ENCODE measurements around the gene SESN2. TPM values are rescaled to one million over a fixed set of nuclear protein-coding genes. Genes with fewer than 3 reads are reported as not detected.
A peak's percentile ranks its signal among the peaks of the same experiment; 100 is the strongest.

Gene SESN2, protein sequence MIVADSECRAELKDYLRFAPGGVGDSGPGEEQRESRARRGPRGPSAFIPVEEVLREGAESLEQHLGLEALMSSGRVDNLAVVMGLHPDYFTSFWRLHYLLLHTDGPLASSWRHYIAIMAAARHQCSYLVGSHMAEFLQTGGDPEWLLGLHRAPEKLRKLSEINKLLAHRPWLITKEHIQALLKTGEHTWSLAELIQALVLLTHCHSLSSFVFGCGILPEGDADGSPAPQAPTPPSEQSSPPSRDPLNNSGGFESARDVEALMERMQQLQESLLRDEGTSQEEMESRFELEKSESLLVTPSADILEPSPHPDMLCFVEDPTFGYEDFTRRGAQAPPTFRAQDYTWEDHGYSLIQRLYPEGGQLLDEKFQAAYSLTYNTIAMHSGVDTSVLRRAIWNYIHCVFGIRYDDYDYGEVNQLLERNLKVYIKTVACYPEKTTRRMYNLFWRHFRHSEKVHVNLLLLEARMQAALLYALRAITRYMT
- polyA plus RNA-seq (2013, experiment 1 of 2) = 29.9 TPM
- 29.1 TPM for polyA plus RNA-seq (2013, experiment 2 of 2)

DNA sequence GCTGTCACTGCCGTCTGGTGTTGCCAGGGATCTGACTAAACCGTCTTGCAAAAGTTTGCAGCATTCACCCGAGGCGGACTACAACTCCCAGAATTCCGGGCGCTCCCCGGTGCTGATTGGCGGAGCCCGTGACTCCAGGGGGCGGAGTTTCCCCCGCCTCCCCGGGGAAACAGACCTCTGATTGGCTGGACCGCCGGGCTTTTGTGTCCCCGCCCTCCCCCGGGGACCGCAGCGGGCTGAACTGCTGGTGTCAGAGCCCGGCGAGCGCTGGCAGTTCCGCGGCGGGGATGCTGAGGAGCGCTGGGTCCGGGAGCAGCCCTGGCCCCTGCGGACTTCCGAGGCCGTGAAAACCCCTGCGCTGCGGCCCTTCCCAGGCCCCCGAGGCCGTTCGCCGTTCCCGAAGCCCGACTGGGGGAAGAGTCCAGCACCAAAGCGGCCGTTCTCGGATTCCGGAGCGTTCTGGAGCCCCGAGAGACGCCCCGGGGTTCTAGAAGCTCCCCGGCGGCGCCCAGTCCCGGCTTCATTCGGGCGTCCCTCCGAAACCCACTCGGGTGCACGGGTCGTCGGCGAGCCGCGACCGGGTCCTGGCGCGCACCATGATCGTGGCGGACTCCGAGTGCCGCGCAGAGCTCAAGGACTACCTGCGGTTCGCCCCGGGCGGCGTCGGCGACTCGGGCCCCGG lies at the start of gene SESN2:
TSS of gene SESN2 (plus strand) at position 267 of the 682 bp plus-strand sequence. CDS start at position 597, 330 bp downstream.
- Histone ChIP-seq H4K91ac (ENCODE audit: low read length) (peak within 1 kb of the TSS; percentile 76), H3K4me2 (ENCODE audit: low read length, poor library complexity, severe bottlenecking) (peak within 1 kb of the TSS; percentile 75), H4K8ac (ENCODE audit: low read length) (peak within 1 kb of the TSS; percentile 31), H3K14ac (ENCODE audit: low read length in 2 of 2) (peak within 1 kb of the TSS in 1 of 2 experiments; percentile 99), H2BK12ac (ENCODE audit: low read length in 2 of 2) (peak within 1 kb of the TSS; percentile 33 to 68), H3K4ac (ENCODE audit: low read depth in 1 of 2, low read length in 2 of 2) (peak within 1 kb of the TSS; percentile 77 to 90), H3K4me1 (ENCODE audit: control insufficient read depth, insufficient read depth, low read depth, low read length) (peaks cover 18% of the 10 kb centered on the region), H2BK120ac (ENCODE audit: low read depth, low read length) (peak within 1 kb of the TSS; percentile 54), H3K9ac (ENCODE audit: low read length) (peak within 1 kb of the TSS; percentile 98), H3K27me3 (ENCODE audit: control insufficient read depth in 1 of 2, insufficient read depth in 1 of 2, low read length in 2 of 2) (no peaks in the 10 kb centered on the region), H2AK5ac (ENCODE audit: low read length, severe bottlenecking) (no peak within 1 kb of the TSS), H3K23ac (ENCODE audit: low read length in 2 of 2) (peak within 1 kb of the TSS in 1 of 2 experiments; percentile 73), H3K9me3 (ENCODE audit: control insufficient read depth, low read length) (no peaks in the 10 kb centered on the region), H2BK5ac (ENCODE audit: low read depth, low read length, poor library complexity, severe bottlenecking) (peak within 1 kb of the TSS; percentile 86), H3K27ac (ENCODE audit: low read length, poor library complexity, severe bottlenecking) (peak within 1 kb of the TSS; percentile 83), H3K36me3 (ENCODE audit: control insufficient read depth in 1 of 2, insufficient read depth in 2 of 2, low read depth in 1 of 2, low read length in 2 of 2) (peaks cover 0 to 5% of the 10 kb centered on the region in 2 experiments), H2AFZ (ENCODE audit: low read depth, low read length) (peak within 1 kb of the TSS; percentile 89), H3K4me3 (ENCODE audit: insufficient read depth in 1 of 2, low read depth in 1 of 2, low read length in 2 of 2) (peak within 1 kb of the TSS; percentile 86 to 93), H3K79me1 (replicated peaks; ENCODE audit: low read length, poor library complexity, severe bottlenecking) (peaks cover 3% of the 10 kb centered on the region), H3K18ac (ENCODE audit: low read depth in 1 of 2, low read length in 2 of 2) (peak within 1 kb of the TSS; percentile 58 to 97), H2BK15ac (ENCODE audit: low read depth, poor library complexity, severe bottlenecking) (peak within 1 kb of the TSS; percentile 93)
- under 1% methylated on average over 76 of the region's 76 CpGs for WGBS
- peak; percentile 99 for DNase-seq

DNA sequence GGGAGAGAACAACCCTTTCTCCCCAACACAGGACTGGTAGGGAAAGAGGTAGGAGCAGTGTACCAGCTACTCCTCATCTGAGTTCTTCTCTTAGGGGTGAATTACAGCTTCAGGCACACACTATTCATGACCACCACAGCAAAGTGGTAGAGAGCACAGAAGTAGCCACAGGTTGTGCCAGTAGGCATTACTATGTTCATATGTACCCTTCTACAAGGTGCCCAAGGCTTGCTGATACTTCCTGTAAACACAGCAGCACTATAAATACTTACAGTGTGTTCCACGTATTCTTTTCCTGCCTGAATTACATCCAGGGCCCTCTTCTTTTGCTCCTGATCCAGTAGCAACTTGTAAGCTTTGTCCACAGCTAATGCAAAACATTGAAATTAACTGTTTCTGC lies 49.6 kb upstream of the SESN2 start:
- Histone ChIP-seq H4K91ac (ENCODE audit: low read length) (no peak overlapping the region), H4K8ac (ENCODE audit: low read length) (no peak overlapping the region), H2BK15ac (ENCODE audit: low read depth, poor library complexity, severe bottlenecking) (no peak overlapping the region), H3K9me3 (ENCODE audit: control insufficient read depth, low read length) (no peaks in the 10 kb centered on the region), H2BK12ac (ENCODE audit: low read length in 2 of 2) (no peak overlapping the region), H3K14ac (ENCODE audit: low read length in 2 of 2) (no peak overlapping the region), H2BK5ac (ENCODE audit: low read depth, low read length, poor library complexity, severe bottlenecking) (no peak overlapping the region), H2BK120ac (ENCODE audit: low read depth, low read length) (no peak overlapping the region), H3K4me2 (ENCODE audit: low read length, poor library complexity, severe bottlenecking) (no peak overlapping the region), H3K79me1 (replicated peaks; ENCODE audit: low read length, poor library complexity, severe bottlenecking) (peaks cover 17% of the 10 kb centered on the region), H3K23ac (ENCODE audit: low read length in 2 of 2) (no peak overlapping the region), H3K9ac (ENCODE audit: low read length) (no peak overlapping the region), H2AK5ac (ENCODE audit: low read length, severe bottlenecking) (no peak overlapping the region), H3K4ac (ENCODE audit: low read depth in 1 of 2, low read length in 2 of 2) (no peak overlapping the region), H2AFZ (ENCODE audit: low read depth, low read length) (no peak overlapping the region), H3K36me3 (ENCODE audit: control insufficient read depth in 1 of 2, insufficient read depth in 2 of 2, low read depth in 1 of 2, low read length in 2 of 2) (peaks cover 36 to 88% of the 10 kb centered on the region in 2 experiments), H3K4me1 (ENCODE audit: control insufficient read depth, insufficient read depth, low read depth, low read length) (peaks cover 1% of the 10 kb centered on the region), H3K27ac (ENCODE audit: low read length, poor library complexity, severe bottlenecking) (no peak overlapping the region), H3K27me3 (ENCODE audit: control insufficient read depth in 1 of 2, insufficient read depth in 1 of 2, low read length in 2 of 2) (no peaks in the 10 kb centered on the region), H3K18ac (ENCODE audit: low read depth in 1 of 2, low read length in 2 of 2) (no peak overlapping the region), H3K4me3 (ENCODE audit: insufficient read depth in 1 of 2, low read depth in 1 of 2, low read length in 2 of 2) (no peak overlapping the region)
- no peak for DNase-seq
- 78% methylated on average over 1 of the region's 1 CpG for whole genome bisulfite sequencing

DNA sequence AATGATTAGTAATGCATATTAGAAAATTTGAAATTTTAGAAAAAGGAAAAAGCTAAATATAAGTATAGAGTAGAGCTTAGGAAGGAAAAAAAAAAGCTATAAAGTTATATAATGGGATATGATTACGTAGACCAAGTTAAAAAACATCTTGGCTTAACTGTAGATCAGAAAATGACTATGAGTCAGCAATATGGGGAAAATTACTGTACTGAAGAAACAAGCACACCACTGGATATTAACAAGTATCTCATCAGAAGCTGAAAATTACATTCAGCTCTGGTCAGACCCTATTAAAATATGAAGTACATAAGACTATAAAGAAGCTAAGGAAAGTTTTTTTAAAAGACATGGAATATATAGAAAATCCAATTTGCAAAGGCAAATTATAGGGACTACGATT lies 46.0 kb upstream of the SESN2 start:
- Histone ChIP-seq H4K91ac (ENCODE audit: low read length) (no peak overlapping the region), H3K4ac (ENCODE audit: low read depth in 1 of 2, low read length in 2 of 2) (no peak overlapping the region), H2AFZ (ENCODE audit: low read depth, low read length) (no peak overlapping the region), H3K9ac (ENCODE audit: low read length) (peak overlapping the region; percentile 44), H2BK5ac (ENCODE audit: low read depth, low read length, poor library complexity, severe bottlenecking) (no peak overlapping the region), H3K4me1 (ENCODE audit: control insufficient read depth, insufficient read depth, low read depth, low read length) (peaks cover 1% of the 10 kb centered on the region), H3K36me3 (ENCODE audit: control insufficient read depth in 1 of 2, insufficient read depth in 2 of 2, low read depth in 1 of 2, low read length in 2 of 2) (peaks cover 18 to 76% of the 10 kb centered on the region in 2 experiments), H2BK12ac (ENCODE audit: low read length in 2 of 2) (no peak overlapping the region), H3K18ac (ENCODE audit: low read depth in 1 of 2, low read length in 2 of 2) (no peak overlapping the region), H3K79me1 (replicated peaks; ENCODE audit: low read length, poor library complexity, severe bottlenecking) (peaks cover 17% of the 10 kb centered on the region), H2BK120ac (ENCODE audit: low read depth, low read length) (no peak overlapping the region), H4K8ac (ENCODE audit: low read length) (no peak overlapping the region), H2BK15ac (ENCODE audit: low read depth, poor library complexity, severe bottlenecking) (no peak overlapping the region), H2AK5ac (ENCODE audit: low read length, severe bottlenecking) (no peak overlapping the region), H3K27me3 (ENCODE audit: control insufficient read depth in 1 of 2, insufficient read depth in 1 of 2, low read length in 2 of 2) (no peaks in the 10 kb centered on the region), H3K23ac (ENCODE audit: low read length in 2 of 2) (no peak overlapping the region), H3K4me2 (ENCODE audit: low read length, poor library complexity, severe bottlenecking) (no peak overlapping the region), H3K14ac (ENCODE audit: low read length in 2 of 2) (no peak overlapping the region), H3K27ac (ENCODE audit: low read length, poor library complexity, severe bottlenecking) (no peak overlapping the region), H3K9me3 (ENCODE audit: control insufficient read depth, low read length) (no peaks in the 10 kb centered on the region), H3K4me3 (ENCODE audit: insufficient read depth in 1 of 2, low read depth in 1 of 2, low read length in 2 of 2) (no peak overlapping the region)
- no peak for DNase-seq
- WGBS = 0% methylated on average over 1 of the region's 2 CpGs

DNA sequence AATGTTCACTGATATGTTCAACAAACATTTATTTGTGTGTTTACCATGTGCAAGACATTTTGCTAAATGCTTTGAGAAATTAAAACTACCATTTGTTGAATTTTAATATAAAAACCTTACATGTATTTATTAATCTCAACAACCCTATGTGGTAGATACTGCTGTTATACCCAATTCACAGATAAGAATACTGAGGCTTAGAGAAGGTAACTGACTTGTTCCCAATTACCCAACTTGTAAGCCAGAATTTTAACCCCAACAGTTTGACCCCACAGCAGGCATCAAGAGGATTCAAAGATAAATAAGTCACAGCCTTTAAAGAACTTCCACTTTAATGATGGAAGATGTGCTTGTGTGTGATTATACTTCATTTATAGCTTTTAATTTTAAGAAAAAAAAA lies 30.2 kb upstream of the SESN2 start:
- H3K9me3 ChIP-seq (ENCODE audit: control insufficient read depth, low read length) = no peaks in the 10 kb centered on the region

More for the DNA sequence above, 30.2 kb upstream of the SESN2 start:
- Histone ChIP-seq H3K18ac (ENCODE audit: low read depth in 1 of 2, low read length in 2 of 2) (no peak overlapping the region), H2BK15ac (ENCODE audit: low read depth, poor library complexity, severe bottlenecking) (no peak overlapping the region), H3K36me3 (ENCODE audit: control insufficient read depth in 1 of 2, insufficient read depth in 2 of 2, low read depth in 1 of 2, low read length in 2 of 2) (peaks cover 19 to 59% of the 10 kb centered on the region in 2 experiments), H4K8ac (ENCODE audit: low read length) (no peak overlapping the region), H3K9ac (ENCODE audit: low read length) (no peak overlapping the region), H3K23ac (ENCODE audit: low read length in 2 of 2) (no peak overlapping the region), H3K27ac (ENCODE audit: low read length, poor library complexity, severe bottlenecking) (no peak overlapping the region), H3K4me2 (ENCODE audit: low read length, poor library complexity, severe bottlenecking) (no peak overlapping the region), H3K4me3 (ENCODE audit: insufficient read depth in 1 of 2, low read depth in 1 of 2, low read length in 2 of 2) (no peak overlapping the region), H2AFZ (ENCODE audit: low read depth, low read length) (no peak overlapping the region), H3K14ac (ENCODE audit: low read length in 2 of 2) (no peak overlapping the region), H2BK5ac (ENCODE audit: low read depth, low read length, poor library complexity, severe bottlenecking) (no peak overlapping the region), H2BK12ac (ENCODE audit: low read length in 2 of 2) (no peak overlapping the region), H3K27me3 (ENCODE audit: control insufficient read depth in 1 of 2, insufficient read depth in 1 of 2, low read length in 2 of 2) (no peaks in the 10 kb centered on the region), H3K4ac (ENCODE audit: low read depth in 1 of 2, low read length in 2 of 2) (no peak overlapping the region), H3K79me1 (replicated peaks; ENCODE audit: low read length, poor library complexity, severe bottlenecking) (peaks cover 9% of the 10 kb centered on the region), H2BK120ac (ENCODE audit: low read depth, low read length) (no peak overlapping the region), H4K91ac (ENCODE audit: low read length) (no peak overlapping the region), H3K4me1 (ENCODE audit: control insufficient read depth, insufficient read depth, low read depth, low read length) (peaks cover 14% of the 10 kb centered on the region), H2AK5ac (ENCODE audit: low read length, severe bottlenecking) (no peak overlapping the region)
- no peak for DNase-seq
